Natural killer cell (primary cell): ENCODE data around the gene NBR1. TPM values are rescaled to one million over a fixed set of nuclear protein-coding genes. Genes with fewer than 3 reads are reported as not detected.
"Not testable (repeated sequence)": the region's sequence is repeated elsewhere in the genome, so short reads cannot be mapped to it uniquely, and the experiment has no call there.

Source experiments
- ATAC-seq, 3 donors: fragments of 150-1000 bp in 2 of 3; fragments of 200-7000 bp in 1 of 3; cut with Tn5 transposase; 1 replicate in 1 of 3; 2 replicates in 2 of 3; pipeline ENCODE4 v1.10.0; 2021; ENCODE audit warnings: mild to moderate bottlenecking in 2 of 3, moderate library complexity in 2 of 3
- DNase-seq, 2 donors: peaks; one replicate each; pipeline versions ENCODE4 v3.0.0 to v3.0.0-alpha.2; 2013 to 2021; ENCODE audit warnings: mixed read lengths in 1 of 2
- H3K27ac ChIP-seq: one replicate; pipeline ENCODE4 v1.5.1; 2013; ENCODE audit warnings: mild to moderate bottlenecking, low read length
- H3K27me3 ChIP-seq: one replicate; pipeline ENCODE4 v1.6.1; 2013; ENCODE audit warnings: low read length; ENCODE audit not compliant: control insufficient read depth, insufficient read depth
- H3K36me3 ChIP-seq: one replicate; pipeline ENCODE4 v1.6.1; 2013; ENCODE audit warnings: low read length; ENCODE audit not compliant: control insufficient read depth, insufficient read depth
- H3K4me1 ChIP-seq: one replicate; pipeline ENCODE4 v1.6.1; 2013; ENCODE audit warnings: low read length; ENCODE audit not compliant: control insufficient read depth, insufficient read depth
- H3K4me3 ChIP-seq: one replicate; pipeline ENCODE4 v1.5.1; 2013; ENCODE audit warnings: low read length
- H3K9me3 ChIP-seq: one replicate; pipeline ENCODE4 v1.6.1; 2013; ENCODE audit warnings: low read length; ENCODE audit not compliant: control insufficient read depth, insufficient read depth
- H3K27ac Mint-ChIP-seq, 2 donors: one replicate each; pipeline ENCODE4 v1.8.0; 2022; ENCODE audit warnings: mild to moderate bottlenecking in 2 of 2, mixed read lengths in 2 of 2, moderate library complexity in 1 of 2
- H3K27me3 Mint-ChIP-seq, 2 donors: one replicate each; pipeline ENCODE4 v1.8.0; 2022; ENCODE audit warnings: low read depth in 2 of 2, mixed read lengths in 2 of 2
- H3K36me3 Mint-ChIP-seq: one replicate; pipeline ENCODE4 v1.8.0; 2022; ENCODE audit warnings: mixed read lengths
- H3K4me1 Mint-ChIP-seq, 2 donors: one replicate each; pipeline ENCODE4 v1.8.0; 2022; ENCODE audit warnings: mixed read lengths in 2 of 2
- H3K4me3 Mint-ChIP-seq: one replicate; pipeline ENCODE4 v1.8.0; 2022; ENCODE audit warnings: mild to moderate bottlenecking, moderate library complexity, mixed read lengths
- H3K9me3 Mint-ChIP-seq, 2 donors: one replicate each; pipeline ENCODE4 v1.8.0; 2022; ENCODE audit warnings: mixed read lengths in 2 of 2
- WGBS: methylation state at CpG from one replicate; pipeline ENCODE4 v1.1.7; 2013; ENCODE audit warnings: missing lambda C conversion rate; ENCODE audit not compliant: insufficient coverage; 5-methylcytosine and 5-hydroxymethylcytosine counted together
- intact Hi-C: fragments of 100-400 bp; cut with micrococcal nuclease; formaldehyde crosslinking; loops from one replicate; pipeline ENCODE4 v1.14.2; 2022
- total RNA-seq, 4 donors: library from RNA; stranded (reverse); fragments of 120-200 nt in 1 of 4; gene quantifications; one replicate each; pipeline versions ENCODE4 v1.2.3 to v1.2.4, GENCODE V29; 2013 to 2022

NBR1 gene
- total RNA-seq, 3 donors from 2014 or later (not counting 1 experiment from before 2014, with no cell fraction given): 63.3 to 74.8 (median 67.0) TPM

- H3K4me3 Mint-ChIP-seq, H3K4me1 Mint-ChIP-seq, H3K4me3 ChIP-seq, ATAC-seq, H3K27me3 ChIP-seq, H3K27ac ChIP-seq, H3K36me3 Mint-ChIP-seq, H3K36me3 ChIP-seq, H3K9me3 Mint-ChIP-seq, intact Hi-C loops, H3K27ac Mint-ChIP-seq, H3K4me1 ChIP-seq, H3K27me3 Mint-ChIP-seq, H3K9me3 ChIP-seq: not testable (repeated sequence)
- WGBS: 85% methylated on average over 12 of the region's 24 CpGs
- peak; percentile 15 to 22 for DNase-seq
Observed at GRCh38 chr17:43232021-43232699, 61.1 kb downstream of the NBR1 start.

GRCh38 chr17:43233263-43233662 is 62.2 kb downstream of the NBR1 start:
- H3K9me3 Mint-ChIP-seq, ATAC-seq, intact Hi-C loops, H3K4me3 ChIP-seq, H3K36me3 ChIP-seq, H3K27me3 Mint-ChIP-seq, H3K27ac ChIP-seq, H3K9me3 ChIP-seq, H3K4me1 Mint-ChIP-seq, H3K4me3 Mint-ChIP-seq, H3K27ac Mint-ChIP-seq, H3K27me3 ChIP-seq, H3K36me3 Mint-ChIP-seq, DNase-seq, H3K4me1 ChIP-seq: not testable (repeated sequence)
- WGBS: no CpG with 5 or more reads among the region's 15 CpGs

GRCh38 chr17:43233877-43234276 is 62.9 kb downstream of the NBR1 start, which contains the start of gene RNU2-1:
RNU2-1 (minus strand) TSS chr17:43233977.
- H3K4me1 Mint-ChIP-seq, DNase-seq, H3K4me3 ChIP-seq, H3K27me3 Mint-ChIP-seq, H3K27me3 ChIP-seq, H3K36me3 Mint-ChIP-seq, H3K36me3 ChIP-seq, H3K9me3 Mint-ChIP-seq, H3K4me3 Mint-ChIP-seq, H3K27ac ChIP-seq, intact Hi-C loops, H3K4me1 ChIP-seq, H3K9me3 ChIP-seq, ATAC-seq, H3K27ac Mint-ChIP-seq: not testable (repeated sequence)
- WGBS: no CpG with 5 or more reads among the region's 31 CpGs

GRCh38 chr17:43239597-43239996 is 68.6 kb downstream of the NBR1 start:
- H3K4me1 Mint-ChIP-seq, H3K36me3 ChIP-seq, H3K27ac Mint-ChIP-seq, DNase-seq, H3K36me3 Mint-ChIP-seq, H3K4me1 ChIP-seq, intact Hi-C loops, H3K27me3 Mint-ChIP-seq, H3K27ac ChIP-seq, H3K9me3 ChIP-seq, H3K4me3 Mint-ChIP-seq, H3K27me3 ChIP-seq, H3K9me3 Mint-ChIP-seq, H3K4me3 ChIP-seq: not testable (repeated sequence)
- no CpG with 5 or more reads among the region's 26 CpGs for WGBS
- peak in 2 of 3 donors; percentile 29 to 61 for ATAC-seq

GRCh38 chr17:43240596-43241352 is 69.8 kb downstream of the NBR1 start:
- H3K27ac ChIP-seq, DNase-seq, H3K36me3 ChIP-seq, H3K9me3 ChIP-seq, intact Hi-C loops, H3K9me3 Mint-ChIP-seq, H3K4me3 ChIP-seq, H3K4me3 Mint-ChIP-seq, H3K27me3 ChIP-seq, H3K4me1 Mint-ChIP-seq, H3K36me3 Mint-ChIP-seq, H3K27me3 Mint-ChIP-seq, H3K4me1 ChIP-seq, H3K27ac Mint-ChIP-seq: not testable (repeated sequence)
- ATAC-seq: peak in 2 of 3 donors; percentile 29 to 61
- no CpG with 5 or more reads among the region's 34 CpGs for WGBS

GRCh38 chr17:43246456-43246855 is 75.4 kb downstream of the NBR1 start:
- H3K9me3 ChIP-seq, H3K27ac Mint-ChIP-seq, H3K36me3 Mint-ChIP-seq, H3K36me3 ChIP-seq, H3K4me3 Mint-ChIP-seq, intact Hi-C loops, H3K4me1 Mint-ChIP-seq, ATAC-seq, H3K9me3 Mint-ChIP-seq, H3K27ac ChIP-seq, H3K27me3 ChIP-seq, H3K27me3 Mint-ChIP-seq, H3K4me3 ChIP-seq, H3K4me1 ChIP-seq: not testable (repeated sequence)
- WGBS: 13% methylated on average over 8 of the region's 23 CpGs
- DNase-seq: peak in 1 of 2 donors; percentile 33
